Neural progenitor cell (in vitro differentiated cells): ENCODE measurements around the gene RAB17. TPM values are rescaled to one million over a fixed set of nuclear protein-coding genes. Genes with fewer than 3 reads are reported as not detected.

Source experiments
- DNase-seq: peaks from one replicate; pipeline ENCODE4 v3.0.0-alpha.2; 2016; ENCODE audit warnings: low spot score
- H2AFZ ChIP-seq: fragments of 200-600 bp; sonication (generic); replicated peaks from 2 replicates; pipeline ENCODE4 v1.6.1; 2016; ENCODE audit warnings: antibody characterized with exemption
- H3F3A ChIP-seq: fragments of 200-600 bp; sonication (generic); 2 replicates; pipeline ENCODE4 v1.6.1; 2016; ENCODE audit warnings: antibody characterized with exemption, low read depth
- H3K27ac ChIP-seq: fragments of 200-600 bp; sonication (generic); 2 replicates; pipeline ENCODE4 v1.5.1; 2016; ENCODE audit warnings: mild to moderate bottlenecking
- H3K27me3 ChIP-seq: fragments of 200-600 bp; sonication (generic); 2 replicates; pipeline ENCODE4 v1.6.1; 2016; ENCODE audit warnings: mild to moderate bottlenecking, moderate library complexity
- H3K36me3 ChIP-seq: fragments of 200-600 bp; sonication (generic); 2 replicates; pipeline ENCODE4 v1.5.1; 2016
- H3K4me1 ChIP-seq: fragments of 200-600 bp; sonication (generic); 2 replicates; pipeline ENCODE4 v1.6.1; 2016; ENCODE audit warnings: mixed run types
- H3K4me2 ChIP-seq: fragments of 200-600 bp; sonication (generic); 2 replicates; pipeline ENCODE4 v1.6.1; 2016
- H3K4me3 ChIP-seq: fragments of 200-600 bp; sonication (generic); 2 replicates; pipeline ENCODE4 v1.5.1; 2016
- H3K79me2 ChIP-seq: fragments of 200-600 bp; sonication (generic); 2 replicates; pipeline ENCODE4 v1.6.1; 2016; ENCODE audit warnings: low read depth
- H3K9ac ChIP-seq: fragments of 200-600 bp; sonication (generic); 2 replicates; pipeline ENCODE4 v1.6.1; 2016
- H3K9me3 ChIP-seq: fragments of 200-600 bp; sonication (generic); 2 replicates; pipeline ENCODE4 v1.5.1; 2016; ENCODE audit warnings: low read depth
- H4K20me1 ChIP-seq: fragments of 200-600 bp; sonication (generic); 2 replicates; pipeline ENCODE4 v1.6.1; 2016; ENCODE audit warnings: low read depth
- H3K27ac Mint-ChIP-seq: 3 replicates; pipeline ENCODE4 v1.8.0; 2021; ENCODE audit warnings: mixed read lengths
- H3K27me3 Mint-ChIP-seq: 2 replicates; pipeline ENCODE4 v1.8.0; 2022; ENCODE audit warnings: low read depth, mild to moderate bottlenecking, inconsistent platforms, moderate library complexity, mixed read lengths; ENCODE audit not compliant: insufficient read depth
- H3K36me3 Mint-ChIP-seq: 3 replicates; pipeline ENCODE4 v1.8.0; 2021; ENCODE audit warnings: mixed read lengths
- H3K4me1 Mint-ChIP-seq: 3 replicates; pipeline ENCODE4 v1.8.0; 2021; ENCODE audit warnings: mixed read lengths
- H3K4me3 Mint-ChIP-seq: 3 replicates; pipeline ENCODE4 v1.8.0; 2021; ENCODE audit warnings: mild to moderate bottlenecking, moderate library complexity, mixed read lengths
- H3K9me3 Mint-ChIP-seq: 3 replicates; pipeline ENCODE4 v1.8.0; 2020; ENCODE audit warnings: mixed read lengths
- CTCF ChIP-seq: fragments of 200-600 bp; sonication (generic); IDR thresholded peaks from 2 replicates; pipeline ENCODE4 v1.5.1; 2017; ENCODE audit warnings: antibody characterized with exemption, mild to moderate bottlenecking
- EZH2 ChIP-seq: fragments of 200-600 bp; sonication (generic); IDR thresholded peaks from 2 replicates; pipeline ENCODE4 v1.6.1; 2017; ENCODE audit warnings: antibody characterized with exemption, mild to moderate bottlenecking, moderate library complexity
- EZH2phosphoT487 ChIP-seq: fragments of 200-600 bp; sonication (generic); IDR thresholded peaks from 2 replicates; pipeline ENCODE4 v1.6.1; 2017; ENCODE audit warnings: antibody characterized with exemption
- total RNA-seq: library from RNA; depleted of rRNA; stranded (reverse); fragments of >200 nt; gene quantifications from 2 replicates; pipeline ENCODE4 v1.2.3, GENCODE V29; 2015; ENCODE audit warnings: low replicate concordance

The RAB17 gene
- total RNA-seq, 1 donor from 2014 or later: not detected

DNA sequence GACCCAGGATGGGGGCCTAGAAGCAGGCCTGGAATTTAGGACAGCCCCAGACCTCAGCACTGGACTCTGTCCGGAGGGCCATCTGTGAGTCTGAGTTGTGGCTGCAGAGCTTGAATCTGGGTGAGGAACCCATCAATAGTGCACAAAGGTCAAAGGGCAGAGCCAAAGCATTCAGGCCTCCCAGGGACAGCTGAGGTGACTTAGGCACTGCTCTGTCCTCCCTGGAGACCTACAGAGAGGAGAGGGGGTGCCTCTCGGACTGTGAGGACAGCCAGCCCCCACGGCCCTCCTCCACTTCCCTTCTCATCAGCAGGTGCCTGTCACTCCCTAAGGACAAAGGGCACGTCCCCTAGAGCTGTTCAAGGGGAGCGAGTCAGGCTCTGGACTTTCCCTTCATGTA is 49.3 kb downstream of the RAB17 start:
- no peaks in the 10 kb centered on the region for H3K9me3 ChIP-seq
- no peak overlapping the region for H3K4me2 ChIP-seq
- Mint-ChIP-seq H3K27me3 (peaks cover 13% of the 10 kb centered on the region), H3K4me1 (peaks cover 19% of the 10 kb centered on the region), H3K27ac (no peak overlapping the region), H3K9me3 (no peaks in the 10 kb centered on the region), H3K4me3 (no peak overlapping the region), H3K36me3 (no peaks in the 10 kb centered on the region)
- peak; percentile 38 for DNase-seq
- no peaks in the 10 kb centered on the region for H3K27me3 ChIP-seq
- no peaks in the 10 kb centered on the region for H3F3A ChIP-seq
- H3K79me2 ChIP-seq: no peaks in the 10 kb centered on the region
- H3K9ac ChIP-seq: no peak overlapping the region
- no peaks in the 10 kb centered on the region for H4K20me1 ChIP-seq
- no peak for TF ChIP-seq EZH2
- TF ChIP-seq CTCF: no peak
- TF ChIP-seq EZH2phosphoT487: no peak
- H2AFZ ChIP-seq: no peak overlapping the region
- H3K27ac ChIP-seq: no peak overlapping the region
- H3K4me1 ChIP-seq: peaks cover 6% of the 10 kb centered on the region
- no peaks in the 10 kb centered on the region for H3K36me3 ChIP-seq
- H3K4me3 ChIP-seq: no peak overlapping the region

DNA sequence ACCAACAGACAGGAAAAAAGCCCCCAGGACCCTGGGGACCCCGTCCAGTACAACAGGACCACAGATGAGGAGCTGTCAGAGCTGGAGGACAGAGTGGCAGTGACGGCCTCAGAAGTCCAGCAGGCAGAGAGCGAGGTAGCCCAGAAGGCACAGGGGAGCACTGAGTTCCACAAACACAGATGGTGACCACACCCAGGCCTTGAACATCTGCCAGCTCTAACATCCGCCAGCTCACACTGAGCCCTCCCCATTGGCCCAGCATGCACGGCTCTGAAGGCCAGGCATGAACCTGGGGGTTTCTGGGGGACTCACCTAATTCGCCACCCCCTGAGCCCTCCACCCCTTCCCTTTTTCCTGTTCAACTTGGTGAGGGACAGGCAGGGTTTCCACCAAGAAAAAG is 49.7 kb downstream of the RAB17 start:
- Histone ChIP-seq H3K9me3 (no peaks in the 10 kb centered on the region), H3K4me2 (no peak overlapping the region), H3K27ac (no peak overlapping the region), H3K9ac (no peak overlapping the region), H3K27me3 (no peaks in the 10 kb centered on the region), H3K79me2 (no peaks in the 10 kb centered on the region), H2AFZ (no peak overlapping the region), H3K4me3 (no peak overlapping the region), H4K20me1 (no peaks in the 10 kb centered on the region), H3F3A (no peaks in the 10 kb centered on the region), H3K36me3 (no peaks in the 10 kb centered on the region), H3K4me1 (peaks cover 6% of the 10 kb centered on the region)
- Mint-ChIP-seq H3K9me3 (no peaks in the 10 kb centered on the region), H3K4me3 (no peak overlapping the region), H3K36me3 (no peaks in the 10 kb centered on the region), H3K4me1 (peaks cover 19% of the 10 kb centered on the region), H3K27ac (no peak overlapping the region), H3K27me3 (peaks cover 13% of the 10 kb centered on the region)
- DNase-seq: no peak
- no peak for TF ChIP-seq EZH2phosphoT487
- no peak for TF ChIP-seq CTCF
- no peak for TF ChIP-seq EZH2

DNA sequence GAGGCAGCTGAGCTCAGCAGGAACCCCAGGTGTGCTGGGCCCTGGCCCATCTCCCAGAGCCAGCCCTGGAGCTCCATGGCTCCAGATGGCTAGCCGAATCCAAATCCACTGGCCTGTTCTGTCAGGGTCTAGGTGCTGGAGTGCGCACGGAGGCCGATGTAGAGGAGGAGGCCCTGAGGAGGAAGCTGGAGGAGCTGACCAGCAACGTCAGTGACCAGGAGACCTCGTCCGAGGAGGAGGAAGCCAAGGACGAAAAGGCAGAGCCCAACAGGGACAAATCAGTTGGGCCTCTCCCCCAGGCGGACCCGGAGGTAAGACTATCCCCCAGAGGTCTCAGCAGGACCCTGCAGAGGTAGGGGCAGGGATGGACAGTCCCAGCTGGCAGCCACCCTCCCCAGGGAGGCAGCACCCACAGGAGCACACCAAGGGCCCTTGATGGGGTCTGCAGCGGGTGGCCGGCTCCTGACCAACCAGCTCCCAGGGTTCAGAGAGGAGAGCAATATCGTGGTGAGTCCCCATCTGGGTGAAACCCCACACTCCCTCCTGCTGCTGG is 50.2 kb downstream of the RAB17 start:
- peaks cover 13% of the 10 kb centered on the region for H3K27me3 Mint-ChIP-seq
- DNase-seq: no peak
- Histone ChIP-seq H3K9me3 (no peaks in the 10 kb centered on the region), H2AFZ (no peak overlapping the region), H4K20me1 (no peaks in the 10 kb centered on the region), H3K9ac (no peak overlapping the region), H3K79me2 (no peaks in the 10 kb centered on the region), H3K4me1 (peaks cover 6% of the 10 kb centered on the region), H3K27me3 (no peaks in the 10 kb centered on the region), H3K4me3 (no peak overlapping the region), H3K4me2 (no peak overlapping the region), H3F3A (no peaks in the 10 kb centered on the region), H3K36me3 (no peaks in the 10 kb centered on the region), H3K27ac (no peak overlapping the region)
- H3K4me3 Mint-ChIP-seq: no peak overlapping the region
- no peak for TF ChIP-seq CTCF
- no peaks in the 10 kb centered on the region for H3K36me3 Mint-ChIP-seq
- H3K9me3 Mint-ChIP-seq: no peaks in the 10 kb centered on the region
- H3K4me1 Mint-ChIP-seq: peaks cover 19% of the 10 kb centered on the region
- H3K27ac Mint-ChIP-seq: no peak overlapping the region
